ENCODE data around the gene SORCS2.

- TF ChIP-seq POLR2A (IDR thresholded peaks at IDR 0.05; ENCODE audit: low read length), result no peak
- TF ChIP-seq GATA1 (IDR thresholded peaks at IDR 0.05; ENCODE audit: low read depth, low read length), result no peak
Observed at GRCh38 chr4:7208509-7209451, 16.4 kb downstream of the SORCS2 start.
